Panc1 (cell line): Measurements from ENCODE around the gene SSUH2. TPM values are rescaled to one million over a fixed set of nuclear protein-coding genes. Genes with fewer than 3 reads are reported as not detected.

Experiments
- ATAC-seq: fragments of 200-7000 bp; cut with Tn5 transposase; 2 replicates; pipeline ENCODE4 v1.9.1; 2020; ENCODE audit warnings: mild to moderate bottlenecking, moderate library complexity
- BruUV-seq: library from RNA; stranded (reverse); fragments of 400-500 nt; replicated peaks from 2 replicates; lab custom pipeline; 2021; lab: Mats Ljungman, UMichigan
- CTCF ChIA-PET: fragments of 300-600 bp; sonication (Branson Sonifier 250); formaldehyde crosslinking; loops from one replicate; lab custom pipeline; 2022; ENCODE audit warnings: antibody characterized with exemption; lab: Charles Lee
- POLR2A ChIA-PET: fragments of 300-600 bp; sonication (Branson Sonifier 250); formaldehyde crosslinking; loops from one replicate; lab custom pipeline; 2022; ENCODE audit warnings: antibody characterized with exemption; lab: Charles Lee
- DNase-seq: peaks from one replicate; pipeline ENCODE4 v3.0.0-alpha.2; 2010; ENCODE audit warnings: low read depth, low spot score
- H3K27ac ChIP-seq: 2 replicates; pipeline ENCODE4 v1.5.1; 2011; ENCODE audit warnings: mild to moderate bottlenecking, low read length, inconsistent platforms
- H3K27me3 ChIP-seq: fragments of 200-500 bp; sonication (Bioruptor generic); 2 replicates; pipeline ENCODE4 v1.6.0; 2014; ENCODE audit warnings: low read length, inconsistent platforms; ENCODE audit not compliant: control insufficient read depth, insufficient read depth
- H3K36me3 ChIP-seq: fragments of 200-500 bp; sonication (Bioruptor generic); 2 replicates; pipeline ENCODE4 v1.5.1; 2014; ENCODE audit warnings: inconsistent platforms, mild to moderate bottlenecking, low read length, moderate library complexity; ENCODE audit not compliant: control insufficient read depth, insufficient read depth
- H3K4me1 ChIP-seq: 2 replicates; pipeline ENCODE4 v1.5.1; 2011; ENCODE audit warnings: inconsistent platforms, mild to moderate bottlenecking, low read length, moderate library complexity; ENCODE audit not compliant: control insufficient read depth, insufficient read depth
- H3K4me3 ChIP-seq, 2 experiments: 2 replicates each; pipeline ENCODE4 v1.5.1; 2011 to 2012; ENCODE audit warnings: low read depth in 2 of 2, low read length in 2 of 2, mild to moderate bottlenecking in 2 of 2, inconsistent platforms in 1 of 2, moderate library complexity in 1 of 2
- H3K9me3 ChIP-seq: fragments of 200-500 bp; sonication (Bioruptor generic); 2 replicates; pipeline ENCODE4 v1.5.1; 2014; ENCODE audit warnings: low read depth, mild to moderate bottlenecking, inconsistent platforms, low read length, moderate library complexity; ENCODE audit not compliant: control insufficient read depth, insufficient read depth
- POLR2AphosphoS5 ChIP-seq: IDR thresholded peaks from 2 replicates; pipeline ENCODE4 v1.6.1; 2012; ENCODE audit warnings: mild to moderate bottlenecking, low read depth, low read length, moderate library complexity
- SIN3A ChIP-seq: IDR thresholded peaks from 2 replicates; pipeline ENCODE4 v1.6.1; 2012; ENCODE audit warnings: low read depth, mild to moderate bottlenecking, low read length, moderate library complexity, borderline replicate concordance; ENCODE audit not compliant: insufficient read depth
- TCF7L2 ChIP-seq: IDR thresholded peaks from 2 replicates; pipeline ENCODE4 v1.6.1; 2011; ENCODE audit warnings: mild to moderate bottlenecking, low read depth, low read length, inconsistent platforms
- in situ Hi-C: cut with HindIII; loops from 2 replicates; pipeline ENCODE4 v1.10.0; 2016; ENCODE audit warnings: low sequenced_read_pairs, low pct_unique_long_range_greater_than_20kb
- intact Hi-C: fragments of 100-400 bp; cut with micrococcal nuclease; formaldehyde crosslinking; loops from one replicate; pipeline ENCODE4 v1.10.0; 2022; ENCODE audit not compliant: unreplicated experiment
- total RNA-seq: library from RNA; stranded (reverse); gene quantifications from one replicate; pipeline ENCODE4 v1.2.1, GENCODE V29; 2021; ENCODE audit not compliant: unreplicated experiment
- TF ChIP-seq, protein P1 (sequence below), 2 experiments: IDR thresholded peaks; 2 replicates each; pipeline ENCODE4 v1.6.1; 2011 to 2012; ENCODE audit warnings: low read depth in 2 of 2, control low read depth in 1 of 2, low read length in 1 of 2, mild to moderate bottlenecking in 1 of 2, moderate library complexity in 1 of 2; ENCODE audit not compliant: insufficient read depth in 1 of 2
- TF ChIP-seq, protein P2 (sequence below): fragments of 450-650 bp; IDR thresholded peaks from 2 replicates; pipeline ENCODE4 v1.5.1; 2017; ENCODE audit warnings: mild to moderate bottlenecking

Gene SSUH2
- total RNA-seq, 1 experiment from 2014 or later, result not detected

DNA sequence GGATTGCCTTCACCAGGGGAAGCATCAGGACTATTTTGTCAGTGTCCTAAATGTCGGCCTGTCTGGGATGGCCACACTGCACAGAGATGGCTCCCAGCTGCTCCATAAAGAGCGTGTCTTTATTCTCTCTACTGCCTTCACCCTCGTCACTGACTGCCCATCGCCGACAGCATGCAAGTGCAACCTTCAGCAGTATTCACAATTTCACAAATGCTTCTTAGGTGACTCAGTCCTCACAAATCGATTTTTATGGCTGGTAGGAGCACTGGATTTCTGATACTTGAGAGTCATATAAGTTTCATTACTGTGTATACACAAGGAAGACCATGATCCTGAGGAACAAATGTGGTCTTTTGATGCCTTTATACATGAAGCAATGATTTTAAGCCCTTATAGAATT is 1.1 kb upstream of the SSUH2 start:
- no TSS peak for BruUV-seq
- CTCF ChIA-PET, result no interaction called here

DNA sequence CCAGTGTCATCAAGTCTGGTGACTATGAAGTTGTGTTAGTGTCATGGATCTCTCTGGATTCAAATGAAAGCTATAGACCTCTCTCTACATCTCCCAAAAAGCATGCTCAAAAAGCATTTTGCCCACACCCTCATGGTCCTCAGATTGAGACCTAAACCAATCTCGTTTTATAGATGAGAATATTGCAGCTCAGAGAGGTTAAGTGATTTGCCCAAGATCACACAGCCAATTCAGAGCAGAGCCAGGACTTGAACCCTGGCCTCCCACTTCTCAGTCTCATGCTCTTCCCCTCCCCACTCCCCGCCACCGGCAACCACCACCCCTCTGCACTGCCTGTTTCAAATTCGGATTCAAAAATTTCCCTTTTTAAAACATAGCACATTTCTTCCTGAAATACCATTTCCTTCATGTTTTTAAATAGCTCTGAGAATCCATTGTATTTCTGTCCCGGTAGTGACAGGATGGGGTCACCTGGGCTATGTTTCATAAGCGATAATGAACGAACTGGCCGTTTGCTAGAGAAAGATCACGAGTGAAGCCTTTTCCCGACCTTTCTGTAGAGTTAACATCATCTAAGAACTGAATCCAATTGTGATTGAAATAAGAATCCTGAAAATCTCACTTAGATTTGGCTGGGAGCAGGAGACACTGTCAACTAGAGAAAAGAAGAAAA is 769 bp downstream of the SSUH2 start:
- no peak for ATAC-seq
- Histone ChIP-seq H3K36me3 (no peaks in the 10 kb centered on the region), H3K9me3 (no peaks in the 10 kb centered on the region), H3K27me3 (no peaks in the 10 kb centered on the region), H3K4me3 (no peak overlapping the region), H3K4me1 (no peaks in the 10 kb centered on the region; the same call in 1 of the 2 replicates), H3K27ac (no peak overlapping the region)
- in situ Hi-C loops, result no loop called here
- POLR2A ChIA-PET, result no interaction called here
- no peak for DNase-seq
- CTCF ChIA-PET, result no interaction called here
- TF ChIP-seq TCF7L2 (no peak), SIN3A (no peak), POLR2AphosphoS5 (no peak)
- TF ChIP-seq, protein P1, sequence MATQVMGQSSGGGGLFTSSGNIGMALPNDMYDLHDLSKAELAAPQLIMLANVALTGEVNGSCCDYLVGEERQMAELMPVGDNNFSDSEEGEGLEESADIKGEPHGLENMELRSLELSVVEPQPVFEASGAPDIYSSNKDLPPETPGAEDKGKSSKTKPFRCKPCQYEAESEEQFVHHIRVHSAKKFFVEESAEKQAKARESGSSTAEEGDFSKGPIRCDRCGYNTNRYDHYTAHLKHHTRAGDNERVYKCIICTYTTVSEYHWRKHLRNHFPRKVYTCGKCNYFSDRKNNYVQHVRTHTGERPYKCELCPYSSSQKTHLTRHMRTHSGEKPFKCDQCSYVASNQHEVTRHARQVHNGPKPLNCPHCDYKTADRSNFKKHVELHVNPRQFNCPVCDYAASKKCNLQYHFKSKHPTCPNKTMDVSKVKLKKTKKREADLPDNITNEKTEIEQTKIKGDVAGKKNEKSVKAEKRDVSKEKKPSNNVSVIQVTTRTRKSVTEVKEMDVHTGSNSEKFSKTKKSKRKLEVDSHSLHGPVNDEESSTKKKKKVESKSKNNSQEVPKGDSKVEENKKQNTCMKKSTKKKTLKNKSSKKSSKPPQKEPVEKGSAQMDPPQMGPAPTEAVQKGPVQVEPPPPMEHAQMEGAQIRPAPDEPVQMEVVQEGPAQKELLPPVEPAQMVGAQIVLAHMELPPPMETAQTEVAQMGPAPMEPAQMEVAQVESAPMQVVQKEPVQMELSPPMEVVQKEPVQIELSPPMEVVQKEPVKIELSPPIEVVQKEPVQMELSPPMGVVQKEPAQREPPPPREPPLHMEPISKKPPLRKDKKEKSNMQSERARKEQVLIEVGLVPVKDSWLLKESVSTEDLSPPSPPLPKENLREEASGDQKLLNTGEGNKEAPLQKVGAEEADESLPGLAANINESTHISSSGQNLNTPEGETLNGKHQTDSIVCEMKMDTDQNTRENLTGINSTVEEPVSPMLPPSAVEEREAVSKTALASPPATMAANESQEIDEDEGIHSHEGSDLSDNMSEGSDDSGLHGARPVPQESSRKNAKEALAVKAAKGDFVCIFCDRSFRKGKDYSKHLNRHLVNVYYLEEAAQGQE (IDR thresholded peaks at IDR 0.05; ENCODE audit: insufficient read depth in 1 of 2, low read depth in 2 of 2, low read length in 1 of 2), result no peak
- TF ChIP-seq, protein P2, sequence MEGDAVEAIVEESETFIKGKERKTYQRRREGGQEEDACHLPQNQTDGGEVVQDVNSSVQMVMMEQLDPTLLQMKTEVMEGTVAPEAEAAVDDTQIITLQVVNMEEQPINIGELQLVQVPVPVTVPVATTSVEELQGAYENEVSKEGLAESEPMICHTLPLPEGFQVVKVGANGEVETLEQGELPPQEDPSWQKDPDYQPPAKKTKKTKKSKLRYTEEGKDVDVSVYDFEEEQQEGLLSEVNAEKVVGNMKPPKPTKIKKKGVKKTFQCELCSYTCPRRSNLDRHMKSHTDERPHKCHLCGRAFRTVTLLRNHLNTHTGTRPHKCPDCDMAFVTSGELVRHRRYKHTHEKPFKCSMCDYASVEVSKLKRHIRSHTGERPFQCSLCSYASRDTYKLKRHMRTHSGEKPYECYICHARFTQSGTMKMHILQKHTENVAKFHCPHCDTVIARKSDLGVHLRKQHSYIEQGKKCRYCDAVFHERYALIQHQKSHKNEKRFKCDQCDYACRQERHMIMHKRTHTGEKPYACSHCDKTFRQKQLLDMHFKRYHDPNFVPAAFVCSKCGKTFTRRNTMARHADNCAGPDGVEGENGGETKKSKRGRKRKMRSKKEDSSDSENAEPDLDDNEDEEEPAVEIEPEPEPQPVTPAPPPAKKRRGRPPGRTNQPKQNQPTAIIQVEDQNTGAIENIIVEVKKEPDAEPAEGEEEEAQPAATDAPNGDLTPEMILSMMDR, result no peak
- BruUV-seq, result no TSS peak
- intact Hi-C loops, result no loop called here

More for the DNA sequence above, 1.1 kb upstream of the SSUH2 start:
- H3K4me1 ChIP-seq, result no peaks in the 10 kb centered on the region; the same call in 1 of the 2 replicates
- in situ Hi-C loops, result no loop called here
- no peaks in the 10 kb centered on the region for H3K27me3 ChIP-seq
- H3K27ac ChIP-seq, result no peak overlapping the region
- H3K9me3 ChIP-seq, result no peaks in the 10 kb centered on the region
- intact Hi-C loops, result no loop called here
- no peak for DNase-seq
- no peak for ATAC-seq
- POLR2A ChIA-PET, result no interaction called here
- no peak overlapping the region for H3K4me3 ChIP-seq
- no peaks in the 10 kb centered on the region for H3K36me3 ChIP-seq
- TF ChIP-seq TCF7L2 (no peak), POLR2AphosphoS5 (no peak), SIN3A (no peak)
- TF ChIP-seq, protein P1 (IDR thresholded peaks at IDR 0.05; ENCODE audit: insufficient read depth in 1 of 2, low read depth in 2 of 2, low read length in 1 of 2), result no peak
- TF ChIP-seq, protein P2, result no peak
